Neural crest cell (in vitro differentiated cells): Measurements from ENCODE around the gene BBC3. TPM values are rescaled to one million over a fixed set of nuclear protein-coding genes. Genes with fewer than 3 reads are reported as not detected.
"Not testable (repeated sequence)": the region's sequence is repeated elsewhere in the genome, so short reads cannot be mapped to it uniquely, and the experiment has no call there.

Source experiments
- DNase-seq: peaks from one replicate; pipeline ENCODE4 v3.0.0; 2021; ENCODE audit warnings: low read depth, mixed read lengths, low spot score
- H3K27ac Mint-ChIP-seq: one replicate; pipeline ENCODE4 v1.8.0; 2021; ENCODE audit warnings: mild to moderate bottlenecking, mixed read lengths; ENCODE audit not compliant: unreplicated experiment
- H3K27me3 Mint-ChIP-seq: 2 replicates; pipeline ENCODE4 v1.8.0; 2021; ENCODE audit warnings: low read depth, mild to moderate bottlenecking, mixed read lengths
- H3K36me3 Mint-ChIP-seq: 2 replicates; pipeline ENCODE4 v1.8.0; 2021; ENCODE audit warnings: low read depth, mild to moderate bottlenecking, mixed read lengths
- H3K4me1 Mint-ChIP-seq: 2 replicates; pipeline ENCODE4 v1.8.0; 2021; ENCODE audit warnings: mixed read lengths
- H3K4me3 Mint-ChIP-seq: one replicate; pipeline ENCODE4 v1.8.0; 2021; ENCODE audit warnings: mild to moderate bottlenecking, mixed read lengths
- H3K9me3 Mint-ChIP-seq: 2 replicates; pipeline ENCODE4 v1.8.0; 2021; ENCODE audit warnings: mixed read lengths
- CTCF ChIP-seq: fragments of 200-600 bp; sonication (generic); conservative IDR thresholded peaks from 2 replicates; pipeline ENCODE4 v1.5.0; 2021; ENCODE audit warnings: antibody characterized with exemption, mild to moderate bottlenecking
- long read RNA-seq: library from polyadenylated mRNA; unstranded; transcript quantifications from one replicate; pipeline ENCODE4 v2.0.0, GENCODE V29; 2020
- total RNA-seq: library from RNA; stranded (reverse); gene quantifications from 2 replicates; pipeline ENCODE4 v1.2.1, GENCODE V29; 2021

Gene BBC3
- 6.1 and 6.3 TPM in 2 replicates for total RNA-seq
- long read RNA-seq = 0 reads

- H3K27ac Mint-ChIP-seq = peak within 1 kb of the TSS; percentile 57
Observed at GRCh38 chr19:47230921-47231214, at the start of gene BBC3. BBC3 (minus strand) TSS chr19:47231199; CDS start chr19:47228431, 2,768 bp downstream.

GRCh38 chr19:47280183-47280797 lies 49.3 kb upstream of the BBC3 start:
- peaks cover 20% of the 10 kb centered on the region for H3K4me1 Mint-ChIP-seq
- H3K36me3 Mint-ChIP-seq = no peaks in the 10 kb centered on the region
- H3K27me3 Mint-ChIP-seq = peaks cover 10% of the 10 kb centered on the region
- TF ChIP-seq CTCF = peak; percentile 55
- peak; percentile 57 for DNase-seq
- no peak overlapping the region for H3K4me3 Mint-ChIP-seq
- no peaks in the 10 kb centered on the region for H3K9me3 Mint-ChIP-seq
- H3K27ac Mint-ChIP-seq = no peak overlapping the region

More at GRCh38 chr19:47230921-47231214, at the start of gene BBC3:
- H3K9me3 Mint-ChIP-seq = no peaks in the 10 kb centered on the region
- peak within 1 kb of the TSS; percentile 83 for H3K4me3 Mint-ChIP-seq
- TF ChIP-seq CTCF = no peak
- no peaks in the 10 kb centered on the region for H3K36me3 Mint-ChIP-seq
- no peak for DNase-seq
- peaks cover 26% of the 10 kb centered on the region for H3K4me1 Mint-ChIP-seq
- H3K27me3 Mint-ChIP-seq = peaks cover 9% of the 10 kb centered on the region

- H3K36me3 Mint-ChIP-seq, DNase-seq, H3K27ac Mint-ChIP-seq, H3K9me3 Mint-ChIP-seq: not testable (repeated sequence)
- Mint-ChIP-seq H3K4me3 (peak overlapping the region; percentile 90), H3K27me3 (peaks cover 14% of the 10 kb centered on the region), H3K4me1 (peaks cover 39% of the 10 kb centered on the region)
Observed at GRCh38 chr19:47276513-47276912, 45.5 kb upstream of the BBC3 start.

- H3K27ac Mint-ChIP-seq = peak overlapping the region; percentile 76
- H3K27me3 Mint-ChIP-seq = peaks cover 14% of the 10 kb centered on the region
Observed at GRCh38 chr19:47275791-47276461, 44.9 kb upstream of the BBC3 start.

GRCh38 chr19:47274891-47275761 lies 44.1 kb upstream of the BBC3 start:
- Mint-ChIP-seq H3K27ac (no peak overlapping the region), H3K27me3 (peaks cover 14% of the 10 kb centered on the region), H3K9me3 (no peaks in the 10 kb centered on the region), H3K4me1 (peaks cover 39% of the 10 kb centered on the region), H3K36me3 (peaks cover 3% of the 10 kb centered on the region), H3K4me3 (peak overlapping the region; percentile 90)
- TF ChIP-seq CTCF = no peak
- peak; percentile 37 for DNase-seq

More at GRCh38 chr19:47275791-47276461, 44.9 kb upstream of the BBC3 start:
- TF ChIP-seq CTCF = no peak
- Mint-ChIP-seq H3K4me3 (peak overlapping the region; percentile 90), H3K4me1 (peaks cover 39% of the 10 kb centered on the region), H3K9me3 (no peaks in the 10 kb centered on the region), H3K36me3 (no peaks in the 10 kb centered on the region)
- DNase-seq = no peak
